Hematopoietic multipotent progenitor cell treated with erythropoietin and hydrocortisone succinate and interleukin-3 and kit ligand, for 17 days (in vitro differentiated cells): ENCODE measurements around the gene ERVK3-1.
A peak's percentile ranks its signal among the peaks of the same experiment; 100 is the strongest.
"Not testable (repeated sequence)": the region's sequence is repeated elsewhere in the genome, so short reads cannot be mapped to it uniquely, and the experiment has no call there.

Source experiments
- DNase-seq: peaks from one replicate; pipeline ENCODE4 v3.0.0-alpha.2; 2015; ENCODE audit warnings: low spot score

Gene ERVK3-1, protein sequence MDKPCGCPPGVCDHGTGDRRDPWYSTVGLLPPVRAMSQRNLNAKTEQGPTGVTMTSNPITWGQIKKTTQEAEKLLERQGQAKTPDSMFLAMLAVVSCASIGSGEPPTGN

DNA sequence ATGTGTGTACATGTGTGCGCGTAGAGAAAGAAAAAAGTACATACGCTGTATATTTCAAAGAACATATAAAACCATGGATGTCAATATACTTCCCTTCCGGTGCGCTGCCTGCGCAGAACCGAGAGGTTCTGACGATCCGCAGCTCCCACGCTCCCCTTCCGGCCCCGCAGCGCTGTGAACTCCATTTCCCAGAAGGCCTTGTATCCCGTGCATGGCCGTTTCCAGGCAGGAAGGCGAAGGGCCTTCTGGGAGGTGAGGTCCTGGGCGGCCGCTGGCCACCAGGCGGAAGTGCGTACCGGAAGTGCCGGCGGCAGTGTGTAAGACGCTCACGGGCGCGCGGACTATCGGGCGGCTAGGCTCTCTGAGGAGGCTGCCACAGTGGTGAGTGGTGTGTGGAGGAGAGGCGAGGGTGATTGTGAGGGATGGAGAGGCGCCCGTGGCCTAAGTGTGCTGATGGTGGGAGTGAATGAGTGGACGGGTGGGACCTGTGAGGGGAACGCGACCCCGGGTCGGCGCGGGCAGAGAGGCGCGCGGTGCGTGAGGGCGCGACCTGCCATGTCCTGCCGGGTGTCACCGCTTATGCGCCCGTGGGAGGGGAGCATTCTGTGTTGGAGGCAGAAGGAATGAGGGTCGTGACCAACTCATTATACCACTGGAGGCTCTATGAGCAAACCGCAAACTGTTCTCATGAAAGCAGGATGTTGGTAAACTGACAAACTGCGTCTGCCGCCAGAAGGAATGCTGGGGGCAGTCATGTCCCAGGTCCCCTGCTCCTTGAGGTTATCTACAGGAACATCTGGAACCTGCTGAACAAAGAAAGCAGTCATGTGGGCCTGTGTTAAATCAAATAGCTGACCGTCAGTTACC is at the start of gene ERVK3-1:
Gene ERVK3-1, plus strand, starts transcription at position 313 of the 867 bp plus-strand sequence. CDS start 6,792 bp downstream, outside the sequence.
- DNase-seq: peak; percentile 95

DNA sequence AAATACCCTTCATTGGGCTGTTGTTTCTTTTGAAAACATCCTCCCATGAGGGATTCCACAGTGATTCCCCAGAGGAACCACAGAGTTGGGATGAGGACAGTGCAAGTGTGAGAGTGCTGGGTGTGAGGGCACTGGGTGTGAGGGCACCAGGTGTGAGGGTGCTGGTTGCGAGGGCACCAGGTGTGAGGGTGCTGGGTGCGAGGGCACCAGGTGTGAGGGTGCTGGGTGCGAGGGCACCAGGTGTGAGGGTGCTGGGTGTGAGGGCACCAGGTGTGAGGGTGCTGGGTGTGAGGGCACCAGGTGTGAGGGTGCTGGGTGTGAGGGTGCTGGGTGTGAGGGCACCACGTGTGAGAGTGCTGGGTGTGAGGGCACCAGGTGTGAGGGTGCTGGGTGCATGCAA is 46.9 kb upstream of the ERVK3-1 start:
- not testable (repeated sequence) for DNase-seq

DNA sequence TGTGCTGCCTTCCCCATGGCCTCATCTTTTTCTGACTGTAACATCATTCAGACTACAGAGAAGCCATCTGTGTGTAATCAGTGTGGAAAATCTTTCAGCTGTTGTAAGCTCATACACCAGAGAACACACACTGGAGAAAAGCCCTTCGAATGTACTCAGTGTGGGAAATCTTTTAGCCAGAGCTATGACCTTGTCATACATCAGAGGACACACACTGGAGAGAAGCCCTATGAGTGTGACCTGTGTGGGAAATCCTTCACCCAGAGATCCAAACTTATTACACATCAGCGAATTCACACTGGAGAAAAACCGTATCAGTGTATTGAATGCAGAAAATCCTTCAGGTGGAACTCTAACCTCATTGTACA is 43.6 kb upstream of the ERVK3-1 start:
- no peak for DNase-seq

- DNase-seq: no peak
These were observed 42.9 kb upstream of the ERVK3-1 start for GRCh38 chr19:58261968-58262921.

GRCh38 chr19:58262922-58263296 is 42.3 kb upstream of the ERVK3-1 start:
- no peak for DNase-seq

- no peak for DNase-seq
These were observed 40.1 kb upstream of the ERVK3-1 start for GRCh38 chr19:58265100-58265499.

DNA sequence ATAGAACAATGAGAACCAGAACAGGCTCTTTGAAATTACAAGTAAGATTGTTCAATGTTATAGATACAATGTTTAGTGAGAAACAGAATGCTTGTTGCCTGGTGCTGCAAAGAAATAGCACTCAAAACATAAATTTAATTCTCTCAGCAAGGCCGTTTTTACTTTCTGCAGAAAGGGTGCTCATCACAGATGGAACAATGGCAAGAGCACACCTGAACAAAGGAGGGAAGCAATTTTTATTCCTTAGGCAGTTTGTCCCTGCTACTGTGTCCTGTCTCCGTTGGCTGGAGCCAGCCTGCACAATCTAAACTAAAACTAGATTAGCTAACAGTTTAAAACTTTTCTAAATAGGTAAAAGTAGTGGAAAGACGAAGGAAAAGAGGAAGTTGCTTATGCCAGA is 36.8 kb upstream of the ERVK3-1 start:
- no peak for DNase-seq

DNA sequence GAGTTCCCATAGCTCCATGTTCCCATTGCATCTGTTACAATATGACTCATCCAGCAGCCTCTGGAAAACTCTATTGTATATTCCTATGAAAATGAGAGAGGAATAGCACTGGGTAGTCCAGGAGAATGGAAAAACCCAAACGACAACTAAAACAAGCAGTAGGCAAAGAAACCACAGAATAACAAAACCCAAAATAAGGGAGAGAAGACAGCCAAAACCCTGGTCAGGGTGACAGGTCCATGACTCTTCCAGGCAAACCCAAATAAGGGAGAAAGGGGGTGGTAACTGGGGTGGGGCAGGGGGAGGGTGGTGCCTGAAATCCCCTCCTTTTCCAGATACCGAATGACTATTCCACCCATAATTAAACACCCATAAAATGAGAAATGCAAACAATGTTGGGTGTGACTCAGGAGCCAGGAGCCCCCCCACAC is 30.4 kb upstream of the ERVK3-1 start:
- no peak for DNase-seq

DNA sequence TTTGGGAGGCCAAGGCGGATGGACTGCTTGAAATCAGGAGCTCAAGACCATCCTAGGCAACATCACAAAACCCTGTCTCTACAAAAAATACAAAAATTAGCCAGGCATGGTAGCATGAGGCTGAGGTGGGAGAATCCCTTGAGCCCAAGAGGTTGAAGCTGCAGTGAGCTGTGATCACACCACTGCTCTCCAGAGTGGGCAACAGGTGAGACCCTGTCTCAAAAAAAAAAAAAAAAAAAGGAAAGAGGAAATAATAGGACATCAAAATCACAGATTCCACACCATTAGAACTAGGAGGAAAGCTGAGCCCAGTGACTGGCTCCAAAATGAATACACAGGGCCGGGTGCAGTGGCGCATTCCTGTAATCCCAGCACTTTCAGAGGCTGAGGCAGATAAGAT is 29.6 kb upstream of the ERVK3-1 start:
- DNase-seq: no peak

GRCh38 chr19:58277197-58277596 is 28.0 kb upstream of the ERVK3-1 start:
- no peak for DNase-seq

DNA sequence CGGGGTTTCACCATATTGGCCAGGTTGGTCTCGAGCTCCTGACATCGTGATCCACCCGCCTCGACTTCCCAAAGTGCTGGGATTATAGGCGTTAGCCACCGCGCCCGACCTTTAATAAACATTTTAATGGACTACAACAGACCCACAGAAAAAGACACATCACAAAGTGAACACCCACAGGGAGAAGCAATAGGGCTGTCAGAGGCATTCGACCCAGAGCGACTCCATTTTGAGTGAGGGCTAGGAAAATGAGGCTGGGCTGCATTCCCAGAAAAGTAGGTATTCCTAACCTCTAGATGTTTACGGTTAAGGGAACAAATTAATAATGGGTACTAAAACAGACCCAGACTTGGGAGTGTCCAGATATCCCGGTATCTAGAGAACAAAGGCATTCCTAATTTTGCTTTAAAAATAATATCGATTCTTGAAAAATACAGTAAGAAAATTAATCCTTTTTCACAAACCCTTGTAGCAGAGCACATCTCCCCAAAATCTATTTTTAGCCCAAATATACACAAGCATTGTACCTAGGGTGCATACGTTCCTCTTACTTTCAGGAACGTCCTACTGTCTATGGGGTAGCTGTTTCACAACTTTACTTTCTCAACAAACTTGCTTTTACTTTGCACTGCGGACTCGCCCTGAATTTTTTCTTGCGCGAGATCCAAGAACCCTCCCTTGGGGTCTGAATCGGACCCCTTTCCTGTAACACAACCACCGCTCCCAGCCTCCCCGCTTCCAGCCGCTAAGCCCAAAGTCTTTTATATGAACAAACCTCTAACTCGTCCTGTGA is 27.2 kb upstream of the ERVK3-1 start:
- no peak for DNase-seq

DNA sequence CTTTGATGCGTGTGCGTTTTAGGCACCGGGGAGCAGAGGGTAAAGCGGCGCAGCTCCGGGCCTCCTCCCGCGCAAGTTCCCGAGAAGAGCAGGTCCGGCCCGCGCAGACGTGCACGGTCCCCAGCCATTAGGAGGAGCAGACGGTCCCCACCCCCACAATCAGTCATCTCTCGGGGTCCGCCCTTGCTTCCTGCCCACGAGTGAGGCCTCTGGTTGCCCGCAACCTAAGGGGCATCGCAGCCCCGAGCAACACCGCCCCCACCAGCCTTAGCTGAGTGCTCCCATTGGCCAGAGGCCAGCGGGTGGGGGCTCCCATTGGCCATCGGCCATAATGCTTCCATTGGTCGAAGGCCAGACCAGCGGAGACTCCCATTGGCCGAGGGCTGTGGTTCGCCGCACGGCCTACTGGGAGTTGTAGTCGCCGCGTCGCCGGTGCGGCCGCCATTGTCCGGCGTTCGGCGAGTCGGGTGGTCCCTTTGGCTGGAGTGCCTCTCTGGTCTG is 26.6 kb upstream of the ERVK3-1 start, which contains the start of gene ZNF8:
Gene ZNF8, plus strand, starts transcription at position 415 of the 501 bp plus-strand sequence. CDS start 127 bp downstream, outside the sequence.
- DNase-seq: peak; percentile 95

DNA sequence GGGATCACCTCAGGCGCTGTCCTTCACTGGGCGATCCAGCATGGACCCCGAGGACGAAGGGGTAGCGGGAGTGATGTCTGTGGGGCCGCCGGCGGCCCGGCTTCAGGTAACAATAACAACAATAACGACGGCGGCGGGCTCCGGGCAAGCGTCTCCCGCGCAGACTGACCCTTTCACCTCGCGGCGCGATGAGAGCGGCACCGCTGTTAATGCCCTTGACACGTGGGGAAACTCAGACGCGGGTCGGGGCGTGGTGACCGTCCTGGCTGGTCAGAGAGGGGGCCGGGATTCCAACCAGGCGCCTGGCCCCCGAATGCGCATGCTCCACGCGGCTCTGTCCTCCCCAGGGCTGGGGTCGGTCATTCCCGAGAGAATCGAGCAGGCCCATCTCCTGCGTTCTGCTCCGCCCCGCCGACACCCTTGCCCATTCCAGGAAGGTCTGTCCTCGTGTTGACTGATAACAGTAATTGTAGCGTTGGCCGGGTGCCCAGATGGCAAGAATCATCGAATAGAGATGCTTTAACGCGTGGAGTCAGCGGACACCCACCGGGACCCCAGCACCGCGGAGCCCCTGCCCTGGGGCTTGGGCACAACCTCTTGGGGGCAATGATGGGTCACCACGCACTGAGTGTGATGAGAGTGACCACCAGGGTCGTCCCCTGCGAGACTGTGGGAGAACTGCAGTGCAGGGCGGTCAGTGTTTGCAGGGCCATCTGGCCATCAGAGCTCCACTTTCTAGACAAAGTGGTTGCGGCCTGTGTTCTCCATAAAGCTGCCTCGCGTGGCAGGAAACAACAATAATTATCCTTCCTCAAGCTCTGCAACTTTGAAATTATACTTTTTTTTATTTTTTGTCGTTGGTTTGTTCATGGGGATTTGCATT is 25.9 kb upstream of the ERVK3-1 start:
- peak; percentile 72 for DNase-seq

DNA sequence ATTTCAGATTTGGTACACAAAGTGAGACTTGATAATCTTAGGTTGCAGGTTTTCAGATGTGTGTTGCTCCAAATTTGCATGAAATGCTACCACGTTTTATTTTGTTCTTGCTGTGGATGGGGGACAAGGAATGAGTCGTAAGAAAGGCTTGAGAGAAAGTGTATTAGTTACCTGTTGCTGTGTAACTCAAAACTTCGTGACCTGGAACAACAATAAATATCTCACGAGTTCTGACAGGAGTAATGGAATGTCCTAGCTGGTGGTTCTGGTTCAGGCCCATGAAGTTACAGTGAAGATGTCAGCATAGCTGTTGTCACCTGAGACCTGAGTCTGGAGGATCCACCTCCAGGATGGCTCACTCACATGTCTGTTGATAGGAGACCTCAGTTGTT is 25.3 kb upstream of the ERVK3-1 start:
- no peak for DNase-seq

- DNase-seq: no peak
These were observed 21.0 kb upstream of the ERVK3-1 start for GRCh38 chr19:58284199-58284598.

GRCh38 chr19:58291943-58292342 is 13.2 kb upstream of the ERVK3-1 start:
- no peak for DNase-seq

- no peak for DNase-seq
These were observed 10.3 kb upstream of the ERVK3-1 start for GRCh38 chr19:58294743-58295374.

DNA sequence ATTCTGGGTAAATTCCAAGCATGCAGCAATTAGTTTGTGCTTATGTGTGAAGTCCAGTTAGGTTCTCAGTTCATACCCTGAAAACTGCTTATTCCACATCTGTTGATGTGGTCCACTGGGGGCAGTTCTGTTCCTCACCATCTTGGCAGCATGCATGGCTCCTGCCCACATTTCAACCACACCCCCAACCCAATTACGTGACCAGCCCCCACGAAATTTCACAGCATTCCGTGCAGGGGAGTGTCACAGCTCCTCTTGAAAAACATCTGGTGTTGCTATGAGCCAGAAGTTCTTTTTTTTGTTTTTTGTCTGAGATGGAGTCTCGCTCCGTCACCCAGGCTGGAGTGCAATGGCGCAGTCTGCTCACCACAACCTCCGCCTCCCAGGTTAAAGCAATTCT is 9.1 kb upstream of the ERVK3-1 start:
- DNase-seq: no peak

DNA sequence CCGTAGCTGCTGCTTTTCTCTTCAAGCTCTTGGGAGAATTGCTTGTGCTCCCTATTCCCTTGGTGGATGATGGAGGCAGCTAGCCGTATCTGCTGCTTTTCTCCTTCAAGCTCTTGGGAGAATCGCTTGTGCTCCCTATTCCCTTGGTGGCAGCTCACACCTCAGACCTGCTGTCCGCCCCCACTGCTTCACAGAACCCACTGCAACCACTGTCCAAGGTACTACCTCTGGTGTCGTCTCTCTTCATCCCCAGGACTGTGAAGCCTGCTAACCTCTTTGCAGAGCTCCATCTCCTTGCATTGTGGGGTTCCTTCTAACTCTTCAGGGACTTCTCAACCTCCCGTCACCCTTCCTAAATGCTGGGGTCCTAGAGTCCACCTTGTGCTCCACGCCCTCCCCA is 4.6 kb upstream of the ERVK3-1 start:
- DNase-seq: no peak

DNA sequence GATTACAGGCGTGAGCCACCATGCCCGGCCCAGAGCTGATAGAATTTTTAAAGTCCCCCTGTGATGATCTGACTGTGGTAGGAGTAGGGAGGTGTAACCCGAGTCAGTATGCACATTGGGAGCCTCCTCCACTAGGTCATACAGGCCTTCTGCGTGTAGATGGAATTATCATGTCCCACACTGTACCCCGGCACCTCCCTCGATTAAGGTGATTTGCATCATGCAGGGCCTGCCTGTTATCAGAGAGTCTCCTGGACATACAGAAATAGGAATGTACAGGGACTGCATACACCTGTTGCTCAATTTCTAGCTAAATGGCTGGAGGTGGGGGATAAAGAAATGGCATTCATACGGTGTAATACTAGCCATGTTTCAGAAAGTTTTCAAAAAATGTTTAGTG is 922 bp upstream of the ERVK3-1 start:
- no peak for DNase-seq
